ENCODE results near the gene ADCYAP1. TPM values are rescaled to one million over a fixed set of nuclear protein-coding genes. Genes with fewer than 3 reads are reported as not detected.

Gene ADCYAP1
- total RNA-seq, 1 donor from 2014 or later = not detected

GRCh38 chr18:910247-910646 lies 5.6 kb downstream of the ADCYAP1 start:
- DNase-seq = no peak

DNA sequence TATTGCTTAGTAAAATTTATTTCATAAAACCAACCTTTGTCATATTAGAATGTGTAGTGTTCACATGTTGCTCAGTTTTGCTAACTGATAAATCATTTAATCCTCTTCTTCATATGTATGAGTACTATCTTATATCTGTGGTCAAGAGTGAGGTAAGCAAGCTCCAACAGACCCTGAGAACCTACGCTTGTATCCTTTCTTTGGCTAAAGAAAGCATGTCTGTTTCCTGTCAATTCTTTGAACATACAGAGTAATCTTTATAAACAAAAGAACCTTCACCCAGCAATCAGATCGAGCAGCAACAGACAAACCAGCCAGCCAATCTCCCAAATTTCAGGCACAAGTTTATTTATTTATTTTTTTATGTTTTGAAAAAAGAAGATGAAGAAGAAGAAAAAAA lies 6.4 kb downstream of the ADCYAP1 start:
- no peak for DNase-seq

DNA sequence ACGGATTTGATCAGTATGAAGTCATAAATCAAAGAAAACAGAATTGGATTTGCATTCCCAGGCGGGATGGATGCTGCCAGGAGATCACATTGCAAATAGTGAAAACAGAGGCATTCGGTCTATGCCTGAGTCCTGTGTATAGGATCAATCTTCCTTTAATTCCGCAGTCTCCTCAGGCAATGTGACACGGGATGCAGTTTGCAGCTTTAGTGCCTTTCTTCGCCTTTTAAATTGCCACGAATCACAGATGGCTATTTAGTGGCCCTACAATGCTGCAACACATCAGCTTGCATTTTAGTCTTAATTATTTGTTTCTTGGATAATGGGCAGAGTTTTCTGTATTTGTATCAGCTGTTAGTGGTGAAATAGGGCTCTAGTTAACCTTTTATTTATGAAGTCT lies 6.8 kb downstream of the ADCYAP1 start:
- DNase-seq = no peak

GRCh38 chr18:916562-916961 lies 11.9 kb downstream of the ADCYAP1 start:
- no peak for DNase-seq

GRCh38 chr18:919078-919477 lies 14.4 kb downstream of the ADCYAP1 start:
- no peak for DNase-seq

DNA sequence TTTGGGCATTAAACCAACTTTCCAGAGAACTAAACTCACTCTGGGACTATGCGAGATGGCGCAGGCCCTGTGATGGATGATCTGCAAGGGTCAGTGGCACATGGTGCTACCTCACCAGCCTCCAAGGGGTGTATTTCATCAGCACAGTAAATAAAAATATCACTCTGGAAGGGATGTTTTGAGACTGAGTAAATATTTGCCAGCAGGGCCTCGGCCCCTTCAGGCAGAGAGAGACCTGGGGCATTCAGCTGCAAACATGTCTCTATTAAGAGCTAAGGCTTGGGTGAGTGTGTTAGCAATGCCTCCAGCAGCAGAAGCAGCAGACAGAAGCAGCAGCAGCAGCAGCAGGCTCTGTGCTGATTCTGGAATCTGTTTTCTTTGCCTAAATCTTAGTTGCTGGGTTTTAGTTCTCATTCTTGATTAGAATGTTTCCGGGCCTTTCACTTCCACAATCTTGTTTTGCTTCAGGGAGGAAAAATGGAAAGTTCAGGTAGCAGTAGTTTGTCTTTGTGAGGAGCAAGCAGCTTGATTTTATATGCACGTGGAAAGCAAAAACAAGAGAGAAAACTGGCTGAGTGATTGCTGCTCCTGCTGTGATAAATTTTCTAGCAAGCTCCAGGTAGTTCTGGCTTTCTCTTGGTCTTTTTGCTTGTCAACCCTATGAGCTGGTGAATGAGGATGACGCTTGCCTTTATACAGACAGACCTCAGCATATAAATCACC lies 18.6 kb downstream of the ADCYAP1 start:
- DNase-seq = no peak

GRCh38 chr18:924987-925386 lies 20.3 kb downstream of the ADCYAP1 start:
- DNase-seq = no peak

- no peak for DNase-seq
Measured at GRCh38 chr18:926946-927345, 22.3 kb downstream of the ADCYAP1 start.

GRCh38 chr18:933082-933481 lies 28.4 kb downstream of the ADCYAP1 start:
- no peak for DNase-seq

GRCh38 chr18:934518-935133 lies 30.0 kb downstream of the ADCYAP1 start:
- DNase-seq = no peak

DNA sequence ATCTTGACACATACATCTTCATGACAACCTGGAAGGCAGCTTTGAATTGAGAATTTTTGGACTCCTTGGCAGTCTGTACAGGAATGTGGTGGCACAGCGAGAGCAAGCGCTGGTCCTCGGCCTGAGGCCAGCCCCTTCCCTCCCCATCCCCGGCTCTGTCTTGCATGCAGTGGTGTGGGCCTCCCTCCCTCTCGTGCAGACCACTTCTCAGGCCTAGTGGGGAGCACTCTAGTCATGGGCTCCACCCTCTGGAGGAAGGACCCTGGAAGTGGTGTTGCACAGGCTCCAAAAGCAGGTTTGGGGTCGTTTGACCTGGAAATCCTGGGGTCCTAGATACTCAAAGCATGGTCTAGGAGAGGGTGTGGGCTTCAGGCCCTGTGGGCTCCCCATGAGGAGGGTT lies 32.3 kb downstream of the ADCYAP1 start:
- DNase-seq = no peak

DNA sequence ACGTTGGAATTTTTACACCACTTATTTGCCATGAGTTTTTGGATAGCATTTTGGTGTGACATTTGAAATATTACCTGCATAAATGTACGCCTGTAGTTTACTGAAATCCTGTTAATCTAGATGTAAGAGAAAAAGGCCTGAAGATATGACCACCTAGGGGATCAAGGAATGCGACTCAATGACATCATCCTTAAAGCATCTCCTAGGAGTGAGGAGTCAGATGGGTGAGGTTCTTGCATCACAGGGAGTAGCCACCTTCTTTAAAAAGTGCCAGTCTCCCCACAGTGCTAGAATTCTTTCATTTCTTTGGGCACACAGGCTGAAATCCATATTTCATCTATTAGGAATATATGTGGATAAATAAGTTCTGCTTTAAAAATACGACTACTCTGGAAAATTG lies 34.5 kb downstream of the ADCYAP1 start:
- DNase-seq = no peak

- no peak for DNase-seq
Measured at GRCh38 chr18:939958-940357, 35.3 kb downstream of the ADCYAP1 start.

GRCh38 chr18:941331-941730 lies 36.7 kb downstream of the ADCYAP1 start:
- no peak for DNase-seq

DNA sequence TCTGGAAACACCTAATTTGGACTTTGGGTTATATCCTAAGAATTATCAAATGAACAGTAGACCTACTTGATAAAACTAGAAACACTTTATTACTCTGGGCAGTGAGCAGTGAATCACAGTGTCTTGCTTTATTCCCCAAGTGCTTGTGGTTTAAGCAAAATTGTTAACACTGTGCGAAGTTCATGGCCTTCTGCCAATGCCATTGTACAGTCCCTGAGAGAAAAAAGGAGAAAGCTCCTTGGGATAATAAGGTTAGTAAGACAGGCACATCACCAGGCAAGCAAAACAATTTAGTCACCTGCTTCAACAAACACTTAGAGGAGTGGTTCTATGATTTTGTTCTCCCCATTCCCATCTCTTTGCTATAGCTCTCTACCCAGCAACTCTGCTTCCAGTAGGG lies 39.8 kb downstream of the ADCYAP1 start:
- DNase-seq = no peak

DNA sequence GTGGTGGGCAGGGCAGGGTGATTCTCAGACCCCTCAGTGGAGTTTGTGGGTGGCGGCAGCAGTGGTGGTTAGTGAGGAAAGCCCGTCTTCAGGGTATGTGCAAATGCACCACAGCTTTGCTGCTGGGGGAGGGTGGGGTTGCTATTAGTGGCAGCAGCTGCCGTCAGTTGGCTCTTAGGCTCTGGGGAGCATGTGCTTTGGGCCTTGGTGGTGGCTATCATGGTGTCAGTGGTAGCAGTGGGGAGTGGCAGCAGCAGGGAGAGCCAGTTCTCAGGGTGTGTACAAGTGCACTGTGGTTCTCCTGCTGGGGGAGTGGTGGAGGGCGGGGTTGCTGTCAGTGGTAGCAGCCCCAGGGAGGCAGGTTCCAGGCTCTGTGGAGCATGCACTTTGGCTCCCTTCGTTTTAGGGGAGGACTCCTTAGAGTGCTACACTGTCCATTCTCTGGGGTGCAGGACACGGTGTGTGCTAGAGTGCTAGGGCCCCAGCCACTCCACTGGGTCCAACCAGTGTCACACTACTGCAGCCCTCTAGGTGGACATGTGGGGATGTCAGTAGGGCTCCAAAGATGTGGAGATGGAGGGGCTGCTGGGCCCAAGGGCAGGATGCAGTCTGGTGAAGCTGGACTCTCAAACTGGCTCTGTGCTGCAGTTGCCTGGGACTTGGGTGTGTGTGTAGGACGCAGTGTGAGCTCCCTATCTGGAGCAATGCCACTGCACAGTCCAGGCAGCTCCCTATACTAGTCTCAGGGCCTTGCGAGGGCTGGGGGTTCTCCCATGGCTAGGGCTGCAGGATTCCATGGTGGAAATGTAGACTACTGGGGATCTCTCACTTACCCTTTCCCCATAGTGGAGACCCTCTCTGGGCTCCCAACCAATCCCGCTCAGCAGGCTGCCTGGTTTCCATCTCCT lies 45.3 kb downstream of the ADCYAP1 start:
- no peak for DNase-seq

DNA sequence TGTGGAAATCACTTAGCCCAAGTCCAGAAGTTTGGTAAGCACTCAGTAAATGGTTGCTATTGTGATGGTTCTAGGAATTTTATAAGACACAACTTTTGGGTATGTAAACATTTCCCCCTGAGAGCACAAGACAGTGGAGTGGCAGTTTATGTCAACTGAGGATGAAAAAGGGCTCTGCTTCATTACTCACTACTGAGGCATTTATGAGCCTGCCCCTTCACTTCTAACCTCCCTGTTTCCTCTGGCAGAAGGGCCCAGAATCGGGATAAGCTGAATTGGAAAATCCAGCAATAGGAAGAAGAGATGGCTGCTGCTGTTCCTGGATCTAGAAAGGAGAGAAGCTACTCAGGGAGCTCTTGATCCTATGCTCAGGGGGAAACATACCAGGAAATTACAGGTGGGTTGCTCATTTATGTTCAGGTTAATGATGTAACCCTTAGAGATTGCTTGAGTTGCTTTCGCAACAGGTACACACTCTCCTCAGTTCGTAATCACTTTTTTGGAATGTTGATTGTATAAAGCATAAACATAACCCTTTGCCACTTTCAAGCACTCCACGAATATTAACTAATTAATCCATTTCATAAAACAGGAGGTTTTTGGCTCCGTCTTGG lies 46.3 kb downstream of the ADCYAP1 start:
- no peak for DNase-seq

DNA sequence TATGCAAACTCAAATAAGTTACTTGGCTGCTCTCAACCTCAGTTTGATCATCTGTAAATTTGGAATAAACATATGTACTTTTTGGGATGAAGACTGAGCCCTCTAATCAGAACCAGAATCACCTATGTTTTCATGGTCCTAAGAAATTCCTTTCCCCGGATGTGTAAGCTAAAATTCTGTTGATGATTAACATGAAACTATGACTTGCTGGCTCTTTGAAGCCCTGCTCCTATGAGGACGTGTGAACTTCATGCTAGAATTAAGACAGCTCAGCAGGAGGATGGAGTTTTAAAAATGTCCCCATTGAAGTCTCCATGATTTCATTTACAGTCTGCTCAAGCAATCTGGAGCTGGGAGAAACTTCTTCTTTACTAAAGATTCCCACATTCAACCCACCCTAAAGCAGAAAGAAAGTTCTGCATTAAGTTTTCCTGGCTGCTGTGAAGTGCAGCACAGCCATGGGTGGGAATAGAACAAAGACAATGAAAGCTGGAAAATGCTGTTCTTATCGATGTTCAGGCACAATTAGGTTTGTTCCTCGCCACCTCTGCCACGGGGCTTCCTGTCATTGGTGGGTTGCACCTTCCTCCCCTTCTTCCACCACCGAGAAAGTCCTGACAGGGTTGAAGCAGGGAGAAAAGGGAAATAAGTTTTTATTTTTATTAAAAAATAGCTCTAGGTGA lies 50.9 kb downstream of the ADCYAP1 start:
- no peak for DNase-seq

DNA sequence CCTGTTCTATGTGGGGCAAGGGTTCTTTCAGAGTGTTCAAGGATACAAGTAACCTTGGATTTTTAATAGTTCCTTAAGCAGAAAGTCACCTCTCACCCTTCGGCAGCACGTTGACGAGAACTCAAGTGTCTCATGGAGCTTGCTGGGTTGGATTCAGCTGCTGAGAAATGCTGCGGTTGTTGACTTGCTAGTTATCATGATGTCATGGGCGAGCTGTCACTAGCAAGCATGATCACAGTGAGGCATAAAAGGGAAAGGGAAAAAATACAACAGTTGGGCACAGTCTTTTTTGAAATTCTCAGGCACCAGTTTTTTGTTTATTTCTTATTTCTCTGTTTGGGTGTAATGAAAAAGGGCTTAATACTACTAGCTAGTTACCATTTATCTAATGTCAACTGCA lies 53.2 kb downstream of the ADCYAP1 start:
- DNase-seq = no peak

DNA sequence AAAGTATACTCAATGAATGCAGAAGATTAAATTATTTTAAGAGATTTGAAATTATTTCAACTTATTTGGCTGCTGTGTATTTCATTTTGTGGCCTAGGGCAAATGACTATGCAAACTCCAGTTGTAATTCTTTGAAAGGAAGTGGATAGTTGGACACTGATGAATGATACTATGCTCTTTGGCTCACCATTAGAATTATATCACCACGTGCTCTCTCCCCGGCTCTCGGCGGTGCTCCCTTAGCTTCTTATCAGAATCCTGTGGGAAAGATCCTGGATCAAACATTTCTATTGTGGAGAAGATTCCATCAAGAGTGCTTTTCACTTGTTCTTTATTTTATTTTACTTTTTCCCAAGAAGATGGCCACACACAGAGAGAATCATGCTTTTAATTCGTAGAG lies 55.2 kb downstream of the ADCYAP1 start:
- DNase-seq = no peak

Data from dermis blood vessel endothelial cell (primary cell).